LNCaP clone FGC (cell line): ENCODE results near the gene LOXHD1.

ENCODE experiments used
- DNase-seq: peaks from one replicate; pipeline ENCODE4 v3.0.0-alpha.2; 2011; ENCODE audit warnings: low read depth
- H3K4me3 ChIP-seq: 2 replicates; pipeline ENCODE4 v1.5.1; 2011; ENCODE audit warnings: mild to moderate bottlenecking, low read depth, low read length, control low read depth
- TF ChIP-seq, protein P1 (sequence below): IDR thresholded peaks from 2 replicates; pipeline ENCODE4 v1.5.1; 2012; ENCODE audit warnings: mild to moderate bottlenecking; ENCODE audit not compliant: control insufficient read depth, insufficient read depth; ENCODE audit errors: extremely low read depth

LOXHD1 gene

GRCh38 chr18:46587600-46587999 is 69.4 kb downstream of the LOXHD1 start:
- H3K4me3 ChIP-seq: no peak overlapping the region
- TF ChIP-seq, protein P1, sequence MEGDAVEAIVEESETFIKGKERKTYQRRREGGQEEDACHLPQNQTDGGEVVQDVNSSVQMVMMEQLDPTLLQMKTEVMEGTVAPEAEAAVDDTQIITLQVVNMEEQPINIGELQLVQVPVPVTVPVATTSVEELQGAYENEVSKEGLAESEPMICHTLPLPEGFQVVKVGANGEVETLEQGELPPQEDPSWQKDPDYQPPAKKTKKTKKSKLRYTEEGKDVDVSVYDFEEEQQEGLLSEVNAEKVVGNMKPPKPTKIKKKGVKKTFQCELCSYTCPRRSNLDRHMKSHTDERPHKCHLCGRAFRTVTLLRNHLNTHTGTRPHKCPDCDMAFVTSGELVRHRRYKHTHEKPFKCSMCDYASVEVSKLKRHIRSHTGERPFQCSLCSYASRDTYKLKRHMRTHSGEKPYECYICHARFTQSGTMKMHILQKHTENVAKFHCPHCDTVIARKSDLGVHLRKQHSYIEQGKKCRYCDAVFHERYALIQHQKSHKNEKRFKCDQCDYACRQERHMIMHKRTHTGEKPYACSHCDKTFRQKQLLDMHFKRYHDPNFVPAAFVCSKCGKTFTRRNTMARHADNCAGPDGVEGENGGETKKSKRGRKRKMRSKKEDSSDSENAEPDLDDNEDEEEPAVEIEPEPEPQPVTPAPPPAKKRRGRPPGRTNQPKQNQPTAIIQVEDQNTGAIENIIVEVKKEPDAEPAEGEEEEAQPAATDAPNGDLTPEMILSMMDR: no peak
- no peak for DNase-seq

DNA sequence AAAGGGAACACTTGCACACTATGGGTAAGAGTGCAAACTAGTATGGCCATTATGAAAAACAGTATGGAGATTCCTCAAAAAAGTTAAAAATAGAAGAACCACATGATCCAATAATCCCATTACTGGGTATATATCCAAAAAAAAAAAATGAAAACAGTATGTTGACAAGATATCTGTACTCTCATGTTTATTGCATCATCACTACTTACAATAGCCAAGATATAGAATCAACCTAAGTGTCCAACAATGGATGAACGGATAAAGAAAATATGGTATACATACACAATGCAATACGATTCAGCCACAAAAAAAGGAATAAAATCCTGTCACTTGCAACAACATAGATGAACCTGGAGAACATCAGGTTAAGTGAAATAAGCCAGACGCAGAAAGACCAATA is 73.3 kb downstream of the LOXHD1 start:
- no peak overlapping the region for H3K4me3 ChIP-seq
- TF ChIP-seq, protein P1: no peak
- DNase-seq: no peak

DNA sequence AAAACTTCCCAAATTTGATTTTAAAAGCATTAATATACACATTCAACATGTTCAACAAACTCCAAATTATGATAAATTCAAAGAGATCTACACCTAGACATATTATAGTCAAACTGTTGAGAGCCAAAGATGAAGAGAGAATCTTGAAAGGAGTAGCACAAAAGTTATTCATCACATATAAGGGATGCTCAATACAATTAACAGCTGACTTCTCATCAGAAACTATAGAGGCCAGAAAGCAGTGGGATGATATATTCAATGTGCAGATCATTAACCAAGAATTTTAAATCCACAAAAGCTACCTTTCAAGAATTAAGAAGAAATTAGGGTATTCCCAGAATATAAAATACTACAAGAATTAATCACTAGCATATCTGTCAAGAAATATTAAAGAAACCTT is 75.4 kb downstream of the LOXHD1 start:
- H3K4me3 ChIP-seq: no peak overlapping the region
- TF ChIP-seq, protein P1: no peak
- no peak for DNase-seq

DNA sequence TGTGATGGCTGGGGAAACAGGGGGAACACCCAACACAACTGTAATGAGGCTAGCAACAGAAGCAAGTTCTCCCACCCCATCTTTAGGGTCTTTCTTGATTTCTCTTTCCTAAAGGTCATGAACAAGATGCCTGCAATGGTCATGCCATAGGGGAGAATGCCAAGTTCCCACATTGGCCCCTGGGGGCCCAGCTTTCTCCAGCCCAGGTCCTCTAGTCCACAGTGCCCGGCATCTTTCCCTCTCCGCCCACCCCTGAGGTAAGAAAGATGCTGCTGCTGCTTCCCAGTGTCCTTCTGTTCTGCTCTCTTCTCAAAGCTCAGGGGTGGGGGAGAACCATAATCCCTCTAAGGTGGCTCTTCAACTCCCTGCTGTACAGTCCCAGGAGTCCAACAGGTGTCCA is 78.0 kb downstream of the LOXHD1 start:
- TF ChIP-seq, protein P1: no peak
- no peak for DNase-seq
- no peak overlapping the region for H3K4me3 ChIP-seq

- no peak for DNase-seq
- TF ChIP-seq, protein P1: no peak
- H3K4me3 ChIP-seq: no peak overlapping the region
These were observed 79.5 kb downstream of the LOXHD1 start for GRCh38 chr18:46577546-46577945.

GRCh38 chr18:46575851-46576250 is 81.2 kb downstream of the LOXHD1 start:
- no peak for DNase-seq
- no peak overlapping the region for H3K4me3 ChIP-seq
- TF ChIP-seq, protein P1: no peak

DNA sequence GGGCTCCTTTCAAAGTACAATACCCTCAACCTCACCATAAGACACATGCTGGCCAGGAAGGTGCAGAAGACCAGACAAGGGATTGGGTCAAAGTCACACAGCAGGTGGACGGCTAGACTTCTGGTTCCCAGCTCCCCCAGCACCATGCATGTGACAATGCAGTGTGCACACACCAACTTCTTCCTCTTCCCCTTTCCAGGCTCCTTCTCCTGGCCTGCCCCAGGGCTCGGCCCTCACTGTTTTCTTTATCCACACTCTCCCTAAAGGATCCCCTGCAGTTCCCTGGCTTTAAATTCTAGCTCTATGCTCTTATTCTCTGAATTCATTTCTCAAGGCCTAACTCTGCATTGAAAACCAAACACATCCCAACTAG is 82.3 kb downstream of the LOXHD1 start:
- TF ChIP-seq, protein P1: no peak
- no peak for DNase-seq
- H3K4me3 ChIP-seq: no peak overlapping the region
